Upper lobe of left lung (tissue), 4 donors: ENCODE data around the gene GALNT16.

Experiments
- CTCF ChIP-seq, 6 experiments: fragments of 450-650 bp in 4 of 6; fragments of 200-600 bp in 2 of 6; sonication (generic) in 2 of 6; IDR thresholded peaks; one replicate each; pipeline ENCODE4 v1.5.1; 2016 to 2019; ENCODE audit warnings: antibody characterized with exemption in 6 of 6
- POLR2A ChIP-seq, 4 donors: fragments of 450-650 bp; IDR thresholded peaks; one replicate each; pipeline ENCODE4 v1.5.1; 2016 to 2017; ENCODE audit warnings: antibody characterized with exemption in 4 of 4, mild to moderate bottlenecking in 2 of 4
- POLR2AphosphoS5 ChIP-seq, 2 donors: sonication (generic); formaldehyde crosslinking; IDR thresholded peaks; one replicate each; pipeline ENCODE4 v1.5.1; 2017; ENCODE audit warnings: antibody characterized with exemption in 2 of 2

GRCh38 chr14:69274321-69274720 lies 14.4 kb downstream of the GALNT16 start:
- no peak for TF ChIP-seq POLR2AphosphoS5 (IDR thresholded peaks at IDR 0.05)
- TF ChIP-seq CTCF (IDR thresholded peaks at IDR 0.05) = no peak
- no peak for TF ChIP-seq POLR2A (IDR thresholded peaks at IDR 0.05)
